Measurements from ENCODE around the gene RIC1. TPM values are rescaled to one million over a fixed set of nuclear protein-coding genes. Genes with fewer than 3 reads are reported as not detected.

Gene RIC1
- total and polyA plus RNA-seq, 9 of the 15 experiments (the other 6 are each of a cell fraction or from before 2014, with no cell fraction given): 3.2 to 25.8 (median 15.0) TPM

DNA sequence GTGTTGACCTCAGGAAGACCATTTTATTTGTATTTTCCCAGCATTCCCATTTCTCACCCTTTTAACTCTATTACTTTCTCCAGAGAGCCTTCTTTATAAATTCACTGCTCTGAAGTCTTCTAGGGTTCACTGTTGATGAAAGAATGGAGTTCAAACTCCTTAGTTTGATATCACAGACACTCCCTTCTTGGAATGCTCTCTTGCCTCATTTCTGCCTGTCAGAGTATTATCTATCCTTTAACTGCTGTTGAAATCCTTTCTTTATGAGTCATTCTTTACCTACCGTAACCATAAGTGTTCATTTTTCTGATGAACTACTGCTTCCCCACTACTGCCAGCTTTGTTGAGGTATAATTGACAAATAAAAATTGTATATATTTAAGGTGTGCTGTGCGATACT lies 4.3 kb downstream of the RIC1 start (continued):
- TF ChIP-seq ZNF445 (CRISPR knock-in tag; IDR thresholded peaks at IDR 0.05; ENCODE audit: low read depth) (no peak), MYBL2 (IDR thresholded peaks at IDR 0.05; ENCODE audit: low read depth) (peak; percentile 67), MYBL2 (CRISPR knock-in tag; IDR thresholded peaks at IDR 0.05; ENCODE audit: borderline replicate concordance) (no peak), RB1 (IDR thresholded peaks at IDR 0.05; ENCODE audit: low read depth) (no peak), THAP12 (CRISPR knock-in tag; IDR thresholded peaks at IDR 0.05) (no peak), MTA2 (IDR thresholded peaks at IDR 0.05; ENCODE audit: low read depth) (no peak), RFX7 (CRISPR knock-in tag; IDR thresholded peaks at IDR 0.05) (no peak), KDM1A (IDR thresholded peaks at IDR 0.05) (peak; percentile 37 to 59; a peak in 1 of 4 replicates), SOX6 (IDR thresholded peaks at IDR 0.05) (peak; percentile 45), ZNF395 (CRISPR knock-in tag; IDR thresholded peaks at IDR 0.05) (no peak), ZNF436 (CRISPR knock-in tag; IDR thresholded peaks at IDR 0.05) (no peak), EHMT2 (IDR thresholded peaks at IDR 0.05) (no peak), CHCHD3 (CRISPR knock-in tag; IDR thresholded peaks at IDR 0.05) (no peak), SLC30A9 (CRISPR knock-in tag; IDR thresholded peaks at IDR 0.05) (no peak), U2AF1 (optimal IDR thresholded peaks at IDR 0.05; ENCODE audit: low read depth, low read length) (no peak), CEBPB (tag; IDR thresholded peaks at IDR 0.05) (peak; percentile 83), IRF2 (CRISPR knock-in tag; IDR thresholded peaks at IDR 0.05) (no peak), HSF4 (CRISPR knock-in tag; IDR thresholded peaks at IDR 0.05; ENCODE audit: borderline replicate concordance) (no peak)
- TF ChIP-seq, protein P1, sequence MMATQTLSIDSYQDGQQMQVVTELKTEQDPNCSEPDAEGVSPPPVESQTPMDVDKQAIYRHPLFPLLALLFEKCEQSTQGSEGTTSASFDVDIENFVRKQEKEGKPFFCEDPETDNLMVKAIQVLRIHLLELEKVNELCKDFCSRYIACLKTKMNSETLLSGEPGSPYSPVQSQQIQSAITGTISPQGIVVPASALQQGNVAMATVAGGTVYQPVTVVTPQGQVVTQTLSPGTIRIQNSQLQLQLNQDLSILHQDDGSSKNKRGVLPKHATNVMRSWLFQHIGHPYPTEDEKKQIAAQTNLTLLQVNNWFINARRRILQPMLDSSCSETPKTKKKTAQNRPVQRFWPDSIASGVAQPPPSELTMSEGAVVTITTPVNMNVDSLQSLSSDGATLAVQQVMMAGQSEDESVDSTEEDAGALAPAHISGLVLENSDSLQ (IDR thresholded peaks at IDR 0.05): peak; percentile 66
- TF ChIP-seq, protein P2, sequence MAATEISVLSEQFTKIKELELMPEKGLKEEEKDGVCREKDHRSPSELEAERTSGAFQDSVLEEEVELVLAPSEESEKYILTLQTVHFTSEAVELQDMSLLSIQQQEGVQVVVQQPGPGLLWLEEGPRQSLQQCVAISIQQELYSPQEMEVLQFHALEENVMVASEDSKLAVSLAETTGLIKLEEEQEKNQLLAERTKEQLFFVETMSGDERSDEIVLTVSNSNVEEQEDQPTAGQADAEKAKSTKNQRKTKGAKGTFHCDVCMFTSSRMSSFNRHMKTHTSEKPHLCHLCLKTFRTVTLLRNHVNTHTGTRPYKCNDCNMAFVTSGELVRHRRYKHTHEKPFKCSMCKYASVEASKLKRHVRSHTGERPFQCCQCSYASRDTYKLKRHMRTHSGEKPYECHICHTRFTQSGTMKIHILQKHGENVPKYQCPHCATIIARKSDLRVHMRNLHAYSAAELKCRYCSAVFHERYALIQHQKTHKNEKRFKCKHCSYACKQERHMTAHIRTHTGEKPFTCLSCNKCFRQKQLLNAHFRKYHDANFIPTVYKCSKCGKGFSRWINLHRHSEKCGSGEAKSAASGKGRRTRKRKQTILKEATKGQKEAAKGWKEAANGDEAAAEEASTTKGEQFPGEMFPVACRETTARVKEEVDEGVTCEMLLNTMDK (IDR thresholded peaks at IDR 0.05; ENCODE audit: borderline replicate concordance, insufficient read depth, low read depth, low read length, poor library complexity, severe bottlenecking): no peak
- TF ChIP-seq, protein P3, sequence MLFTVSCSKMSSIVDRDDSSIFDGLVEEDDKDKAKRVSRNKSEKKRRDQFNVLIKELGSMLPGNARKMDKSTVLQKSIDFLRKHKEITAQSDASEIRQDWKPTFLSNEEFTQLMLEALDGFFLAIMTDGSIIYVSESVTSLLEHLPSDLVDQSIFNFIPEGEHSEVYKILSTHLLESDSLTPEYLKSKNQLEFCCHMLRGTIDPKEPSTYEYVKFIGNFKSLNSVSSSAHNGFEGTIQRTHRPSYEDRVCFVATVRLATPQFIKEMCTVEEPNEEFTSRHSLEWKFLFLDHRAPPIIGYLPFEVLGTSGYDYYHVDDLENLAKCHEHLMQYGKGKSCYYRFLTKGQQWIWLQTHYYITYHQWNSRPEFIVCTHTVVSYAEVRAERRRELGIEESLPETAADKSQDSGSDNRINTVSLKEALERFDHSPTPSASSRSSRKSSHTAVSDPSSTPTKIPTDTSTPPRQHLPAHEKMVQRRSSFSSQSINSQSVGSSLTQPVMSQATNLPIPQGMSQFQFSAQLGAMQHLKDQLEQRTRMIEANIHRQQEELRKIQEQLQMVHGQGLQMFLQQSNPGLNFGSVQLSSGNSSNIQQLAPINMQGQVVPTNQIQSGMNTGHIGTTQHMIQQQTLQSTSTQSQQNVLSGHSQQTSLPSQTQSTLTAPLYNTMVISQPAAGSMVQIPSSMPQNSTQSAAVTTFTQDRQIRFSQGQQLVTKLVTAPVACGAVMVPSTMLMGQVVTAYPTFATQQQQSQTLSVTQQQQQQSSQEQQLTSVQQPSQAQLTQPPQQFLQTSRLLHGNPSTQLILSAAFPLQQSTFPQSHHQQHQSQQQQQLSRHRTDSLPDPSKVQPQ (CRISPR knock-in tag; IDR thresholded peaks at IDR 0.05; ENCODE audit: borderline replicate concordance): no peak
